ENCODE results near the gene AOC2. TPM values are rescaled to one million over a fixed set of nuclear protein-coding genes. Genes with fewer than 3 reads are reported as not detected.

The AOC2 gene
- total and polyA plus RNA-seq, 2 of the 8 experiments (the other 6 are each of a cell fraction or from before 2014, with no cell fraction given): 4.2 to 4.7 TPM

GRCh38 chr17:42853004-42853403 is 8.6 kb downstream of the AOC2 start:
- no peaks in the 10 kb centered on the region for H3K23me2 ChIP-seq (ENCODE audit: low read depth, low read length)
- ChIA-PET POLR2A (ENCODE audit: partially characterized antibody) (no interaction called here), CTCF (ENCODE audit: partially characterized antibody) (interaction anchor here (0.8 to 6.8 kb wide), 5 partner anchors 8 to 90 kb away, joined by 3 to 55 read pairs (median 4); partner anchors contain the start of gene AOC2)

More at GRCh38 chr17:42853004-42853403, 8.6 kb downstream of the AOC2 start:
- Histone ChIP-seq H3K27ac (ENCODE audit: low read depth, low read length) (no peak overlapping the region), H3K56ac (replicated peaks; ENCODE audit: insufficient read length, low read depth, low read length) (no peak overlapping the region), H3K4me1 (replicated peaks in 1 of 4; ENCODE audit: control insufficient read depth in 3 of 4, insufficient read depth in 4 of 4, low read length in 3 of 4) (no peaks in the 10 kb centered on the region; a peak in 1 of 7 replicates), H2BK15ac (ENCODE audit: low read length) (no peak overlapping the region), H2BK120ac (replicated peaks; ENCODE audit: low read depth, low read length) (no peak overlapping the region), H4K8ac (ENCODE audit: extremely low read depth, insufficient read depth, low read length) (no peak overlapping the region), H3K4ac (replicated peaks; ENCODE audit: insufficient read length, low read depth, low read length) (no peak overlapping the region), H2BK12ac (ENCODE audit: low read depth, low read length) (no peak overlapping the region), H4K20me1 (replicated peaks in 1 of 2; ENCODE audit: control insufficient read depth in 1 of 2, insufficient read depth in 2 of 2, low read length in 2 of 2) (peaks cover 0 to 3% of the 10 kb centered on the region in 2 experiments), H2BK20ac (ENCODE audit: low read length) (no peak overlapping the region), H4K5ac (ENCODE audit: insufficient read length, low read depth, low read length) (no peak overlapping the region), H4K91ac (replicated peaks; ENCODE audit: insufficient read length, low read length) (no peak overlapping the region), H3K4me2 (ENCODE audit: insufficient read depth in 1 of 2, low read depth in 2 of 2, low read length in 2 of 2) (no peak overlapping the region), H3K36me3 (ENCODE audit: control insufficient read depth in 2 of 4, insufficient read depth in 4 of 4, low read length in 3 of 4) (no peaks in the 10 kb centered on the region; a peak in 1 of 8 replicates), H3K9ac (replicated peaks in 1 of 4; ENCODE audit: extremely low read depth in 1 of 4, low read depth in 3 of 4, low read length in 3 of 4) (no peak overlapping the region), H3K27me3 (replicated peaks in 1 of 4; ENCODE audit: control insufficient read depth in 3 of 4, extremely low read depth in 1 of 4, insufficient read depth in 3 of 4, low read length in 3 of 4) (no peaks in the 10 kb centered on the region; a peak in 1 of 7 replicates), H3K18ac (ENCODE audit: extremely low read depth, low read length) (no peak overlapping the region), H3K4me3 (ENCODE audit: extremely low read depth in 1 of 4, insufficient read depth in 2 of 4, low read depth in 3 of 4, low read length in 4 of 4) (no peak overlapping the region), H2AK5ac (ENCODE audit: low read depth, low read length) (no peak overlapping the region), H3K79me2 (ENCODE audit: control insufficient read depth in 1 of 2, insufficient read depth in 2 of 2, low read length in 2 of 2) (no peaks in the 10 kb centered on the region), H2BK5ac (ENCODE audit: low read depth, low read length) (no peak overlapping the region), H3K9me3 (ENCODE audit: insufficient read depth in 2 of 2, low read depth in 1 of 2, low read length in 1 of 2) (no peaks in the 10 kb centered on the region), H3K23ac (ENCODE audit: insufficient read length) (no peak overlapping the region), H3K79me1 (ENCODE audit: low read depth, low read length) (no peaks in the 10 kb centered on the region; the same call in 1 of the 2 replicates), H2AFZ (ENCODE audit: low read length) (no peak overlapping the region), H3K14ac (ENCODE audit: insufficient read length) (no peak overlapping the region)
- WGBS, 2 experiments (ENCODE audit: extremely low coverage in 1 of 2, insufficient coverage in 1 of 2, insufficient read length in 1 of 2, insufficient replicate concordance in 2 of 2, low coverage in 1 of 2, low lambda C conversion rate in 2 of 2, missing lambda C conversion rate in 1 of 2): 70% methylated on average over 4 of the region's 4 CpGs; no CpG with 5 or more reads in 1 of the 2 experiments
- no peak for FAIRE-seq
- TF ChIP-seq SIRT6 (IDR thresholded peaks at IDR 0.05; ENCODE audit: low read length) (no peak), EGR1 (IDR thresholded peaks at IDR 0.05; ENCODE audit: borderline replicate concordance, low read depth, low read length) (no peak), POLR2A (IDR thresholded peaks at IDR 0.05; ENCODE audit: control extremely low read depth in 1 of 2, low read depth in 2 of 2, low read length in 2 of 2) (no peak), RXRA (IDR thresholded peaks at IDR 0.05; ENCODE audit: insufficient read depth, low read depth, low read length) (no peak), SP1 (IDR thresholded peaks at IDR 0.05; ENCODE audit: low read depth, low read length) (no peak)
- TF ChIP-seq, protein P1, sequence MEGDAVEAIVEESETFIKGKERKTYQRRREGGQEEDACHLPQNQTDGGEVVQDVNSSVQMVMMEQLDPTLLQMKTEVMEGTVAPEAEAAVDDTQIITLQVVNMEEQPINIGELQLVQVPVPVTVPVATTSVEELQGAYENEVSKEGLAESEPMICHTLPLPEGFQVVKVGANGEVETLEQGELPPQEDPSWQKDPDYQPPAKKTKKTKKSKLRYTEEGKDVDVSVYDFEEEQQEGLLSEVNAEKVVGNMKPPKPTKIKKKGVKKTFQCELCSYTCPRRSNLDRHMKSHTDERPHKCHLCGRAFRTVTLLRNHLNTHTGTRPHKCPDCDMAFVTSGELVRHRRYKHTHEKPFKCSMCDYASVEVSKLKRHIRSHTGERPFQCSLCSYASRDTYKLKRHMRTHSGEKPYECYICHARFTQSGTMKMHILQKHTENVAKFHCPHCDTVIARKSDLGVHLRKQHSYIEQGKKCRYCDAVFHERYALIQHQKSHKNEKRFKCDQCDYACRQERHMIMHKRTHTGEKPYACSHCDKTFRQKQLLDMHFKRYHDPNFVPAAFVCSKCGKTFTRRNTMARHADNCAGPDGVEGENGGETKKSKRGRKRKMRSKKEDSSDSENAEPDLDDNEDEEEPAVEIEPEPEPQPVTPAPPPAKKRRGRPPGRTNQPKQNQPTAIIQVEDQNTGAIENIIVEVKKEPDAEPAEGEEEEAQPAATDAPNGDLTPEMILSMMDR (IDR thresholded peaks at IDR 0.05; ENCODE audit: control extremely low read depth in 1 of 3, insufficient read depth in 1 of 3, low read depth in 1 of 3, low read length in 3 of 3): no peak
- DNase-seq (ENCODE audit: low read depth in 1 of 2, low spot score in 2 of 2): no peak
